Measurements from ENCODE around the gene DIAPH3. TPM values are rescaled to one million over a fixed set of nuclear protein-coding genes. Genes with fewer than 3 reads are reported as not detected.

The DIAPH3 gene
- total and polyA plus RNA-seq, 2 donors (not counting 1 experiment from before 2014, with no cell fraction given): 0.03 to 0.10 TPM

- Mint-ChIP-seq H3K4me3 (no peak overlapping the region), H3K9me3 (ENCODE audit: insufficient read depth) (no peaks in the 10 kb centered on the region), H3K4me1 (no peaks in the 10 kb centered on the region), H3K27ac (no peak overlapping the region), H3K27me3 (no peaks in the 10 kb centered on the region)
- POLR2A ChIA-PET: no interaction called here
- H3K36me3 ChIP-seq (replicated peaks in 1 of 2; ENCODE audit: control extremely low read depth in 1 of 2, control insufficient read depth in 1 of 2, extremely low read depth in 1 of 2, insufficient read depth in 2 of 2, low read length in 1 of 2): no peaks in the 10 kb centered on the region
- no peak overlapping the region for H2AFZ ChIP-seq (ENCODE audit: insufficient read depth, low read depth, low read length, poor library complexity, severe bottlenecking)
- intact Hi-C loops (cut with micrococcal nuclease): no loop called here
- DNase-seq (no peak), ATAC-seq (ENCODE audit: low read depth) (no peak)
- H3K9ac ChIP-seq (ENCODE audit: low read length): no peak overlapping the region
- TF ChIP-seq EZH2 (IDR thresholded peaks at IDR 0.05; ENCODE audit: borderline replicate concordance, insufficient read depth, low read depth, low read length, poor library complexity, severe bottlenecking) (no peak), CTCF (IDR thresholded peaks at IDR 0.05) (no peak)
- CTCF ChIA-PET: no interaction called here
- 100% methylated on average over 1 of the region's 6 CpGs for WGBS (ENCODE audit: insufficient coverage)
- H3K4me2 ChIP-seq (replicated peaks; ENCODE audit: low read depth, low read length, poor library complexity, severe bottlenecking): no peak overlapping the region
- H3K4me1 ChIP-seq (ENCODE audit: control insufficient read depth in 2 of 2, insufficient read depth in 2 of 2, low read length in 2 of 2): no peaks in the 10 kb centered on the region
- H3K4me3 ChIP-seq (ENCODE audit: control extremely low read depth in 1 of 5, extremely low read depth in 1 of 5, insufficient read depth in 1 of 5, low read depth in 2 of 5, low read length in 4 of 5): no peak overlapping the region
- no peaks in the 10 kb centered on the region for H3K27me3 ChIP-seq (replicated peaks in 1 of 4; ENCODE audit: control extremely low read depth in 1 of 4, control insufficient read depth in 3 of 4, insufficient read depth in 4 of 4, low read length in 3 of 4)
- no peaks in the 10 kb centered on the region for H3K79me2 ChIP-seq (ENCODE audit: control insufficient read depth, insufficient read depth, low read length)
- H4K20me1 ChIP-seq (ENCODE audit: control insufficient read depth, insufficient read depth, low read length, poor library complexity, severe bottlenecking): no peaks in the 10 kb centered on the region
- H3K27ac ChIP-seq (ENCODE audit: low read length in 2 of 2): no peak overlapping the region
- no peaks in the 10 kb centered on the region for H3K9me3 ChIP-seq (ENCODE audit: control extremely low read depth in 1 of 3, control insufficient read depth in 2 of 3, insufficient read depth in 1 of 3, low read length in 2 of 3)
Observed at GRCh38 chr13:59774491-59774971, 389.2 kb downstream of the DIAPH3 start.

- H3K36me3 ChIP-seq (replicated peaks in 1 of 2; ENCODE audit: control extremely low read depth in 1 of 2, control insufficient read depth in 1 of 2, extremely low read depth in 1 of 2, insufficient read depth in 2 of 2, low read length in 1 of 2): no peaks in the 10 kb centered on the region
- CTCF ChIA-PET: interaction anchor here (2.2 kb wide), 1 partner anchor 91 kb away, joined by 5 read pairs; no protein-coding TSS in a partner anchor
- POLR2A ChIA-PET: no interaction called here
- H3K27ac ChIP-seq (ENCODE audit: low read length in 2 of 2): no peak overlapping the region
- no peak overlapping the region for H2AFZ ChIP-seq (ENCODE audit: insufficient read depth, low read depth, low read length, poor library complexity, severe bottlenecking)
- no peak overlapping the region for H3K9ac ChIP-seq (ENCODE audit: low read length)
- no peaks in the 10 kb centered on the region for H4K20me1 ChIP-seq (ENCODE audit: control insufficient read depth, insufficient read depth, low read length, poor library complexity, severe bottlenecking)
- Mint-ChIP-seq H3K27me3 (no peaks in the 10 kb centered on the region), H3K4me3 (no peak overlapping the region), H3K9me3 (ENCODE audit: insufficient read depth) (no peaks in the 10 kb centered on the region), H3K4me1 (no peaks in the 10 kb centered on the region), H3K27ac (no peak overlapping the region)
- H3K9me3 ChIP-seq (ENCODE audit: control extremely low read depth in 1 of 3, control insufficient read depth in 2 of 3, insufficient read depth in 1 of 3, low read length in 2 of 3): no peaks in the 10 kb centered on the region
- TF ChIP-seq EZH2 (IDR thresholded peaks at IDR 0.05; ENCODE audit: borderline replicate concordance, insufficient read depth, low read depth, low read length, poor library complexity, severe bottlenecking) (no peak), CTCF (IDR thresholded peaks at IDR 0.05) (peak; percentile 33)
- H3K4me1 ChIP-seq (ENCODE audit: control insufficient read depth in 2 of 2, insufficient read depth in 2 of 2, low read length in 2 of 2): no peaks in the 10 kb centered on the region
- H3K27me3 ChIP-seq (replicated peaks in 1 of 4; ENCODE audit: control extremely low read depth in 1 of 4, control insufficient read depth in 3 of 4, insufficient read depth in 4 of 4, low read length in 3 of 4): no peaks in the 10 kb centered on the region
- intact Hi-C loops (cut with micrococcal nuclease): no loop called here
- H3K79me2 ChIP-seq (ENCODE audit: control insufficient read depth, insufficient read depth, low read length): no peaks in the 10 kb centered on the region
- H3K4me3 ChIP-seq (ENCODE audit: control extremely low read depth in 1 of 5, extremely low read depth in 1 of 5, insufficient read depth in 1 of 5, low read depth in 2 of 5, low read length in 4 of 5): no peak overlapping the region
- no peak overlapping the region for H3K4me2 ChIP-seq (replicated peaks; ENCODE audit: low read depth, low read length, poor library complexity, severe bottlenecking)
- DNase-seq: no peak
- ATAC-seq (ENCODE audit: low read depth): no peak
Observed at GRCh38 chr13:59771272-59771671, 392.5 kb downstream of the DIAPH3 start.
